CD4-positive, alpha-beta T cell treated with Interleukin-17A for 4 hours (primary cell): ENCODE results near the gene CARMIL1.

Experiments
- DNase-seq: peaks from one replicate; pipeline ENCODE4 v3.0.0-alpha.2; 2020; ENCODE audit warnings: mixed read lengths

Gene CARMIL1

GRCh38 chr6:25630508-25631278, 351.5 kb downstream of the CARMIL1 start:
- DNase-seq: no peak

GRCh38 chr6:25635886-25636317, 356.7 kb downstream of the CARMIL1 start:
- DNase-seq: no peak

- DNase-seq: no peak
Observed at GRCh38 chr6:25637211-25637610, 358.0 kb downstream of the CARMIL1 start.

GRCh38 chr6:25637960-25638434, 358.8 kb downstream of the CARMIL1 start:
- no peak for DNase-seq

- DNase-seq: no peak
Observed at GRCh38 chr6:25639653-25640052, 360.5 kb downstream of the CARMIL1 start.

GRCh38 chr6:25640446-25640845, 361.3 kb downstream of the CARMIL1 start:
- DNase-seq: no peak

- no peak for DNase-seq
Observed at GRCh38 chr6:25640891-25641290, 361.7 kb downstream of the CARMIL1 start.

- DNase-seq: no peak
Observed at GRCh38 chr6:25641377-25641776, 362.2 kb downstream of the CARMIL1 start.

- no peak for DNase-seq
Observed at GRCh38 chr6:25641940-25642666, 362.9 kb downstream of the CARMIL1 start.

GRCh38 chr6:25642667-25643328, 363.6 kb downstream of the CARMIL1 start:
- DNase-seq: no peak

GRCh38 chr6:25645916-25646315, 366.7 kb downstream of the CARMIL1 start:
- DNase-seq: no peak

- DNase-seq: no peak
Observed at GRCh38 chr6:25649611-25650010, 370.4 kb downstream of the CARMIL1 start.

- DNase-seq: peak; percentile 20
Observed at GRCh38 chr6:25652007-25652515, 372.9 kb downstream of the CARMIL1 start, which contains the start of gene SCGN. Gene SCGN, plus strand, starts transcription at chr6:25652215. Its CDS starts 189 bp downstream, at chr6:25652404.

- no peak for DNase-seq
Observed at GRCh38 chr6:25655723-25656122, 376.5 kb downstream of the CARMIL1 start.

- no peak for DNase-seq
Observed at GRCh38 chr6:25659633-25660368, 380.6 kb downstream of the CARMIL1 start.

- DNase-seq: no peak
Observed at GRCh38 chr6:25660512-25660911, 381.3 kb downstream of the CARMIL1 start.

- no peak for DNase-seq
Observed at GRCh38 chr6:25661129-25661779, 382.1 kb downstream of the CARMIL1 start.

- no peak for DNase-seq
Observed at GRCh38 chr6:25665455-25665854, 386.3 kb downstream of the CARMIL1 start.

GRCh38 chr6:25669413-25669812, 390.2 kb downstream of the CARMIL1 start:
- DNase-seq: no peak
